NCI-H526 (cell line): ENCODE results near the gene TTC28.

Experiments
- DNase-seq, 2 experiments: peaks; one replicate each; lab custom pipeline; 2025; lab: John Stamatoyannopoulos, UW

Gene TTC28

DNA sequence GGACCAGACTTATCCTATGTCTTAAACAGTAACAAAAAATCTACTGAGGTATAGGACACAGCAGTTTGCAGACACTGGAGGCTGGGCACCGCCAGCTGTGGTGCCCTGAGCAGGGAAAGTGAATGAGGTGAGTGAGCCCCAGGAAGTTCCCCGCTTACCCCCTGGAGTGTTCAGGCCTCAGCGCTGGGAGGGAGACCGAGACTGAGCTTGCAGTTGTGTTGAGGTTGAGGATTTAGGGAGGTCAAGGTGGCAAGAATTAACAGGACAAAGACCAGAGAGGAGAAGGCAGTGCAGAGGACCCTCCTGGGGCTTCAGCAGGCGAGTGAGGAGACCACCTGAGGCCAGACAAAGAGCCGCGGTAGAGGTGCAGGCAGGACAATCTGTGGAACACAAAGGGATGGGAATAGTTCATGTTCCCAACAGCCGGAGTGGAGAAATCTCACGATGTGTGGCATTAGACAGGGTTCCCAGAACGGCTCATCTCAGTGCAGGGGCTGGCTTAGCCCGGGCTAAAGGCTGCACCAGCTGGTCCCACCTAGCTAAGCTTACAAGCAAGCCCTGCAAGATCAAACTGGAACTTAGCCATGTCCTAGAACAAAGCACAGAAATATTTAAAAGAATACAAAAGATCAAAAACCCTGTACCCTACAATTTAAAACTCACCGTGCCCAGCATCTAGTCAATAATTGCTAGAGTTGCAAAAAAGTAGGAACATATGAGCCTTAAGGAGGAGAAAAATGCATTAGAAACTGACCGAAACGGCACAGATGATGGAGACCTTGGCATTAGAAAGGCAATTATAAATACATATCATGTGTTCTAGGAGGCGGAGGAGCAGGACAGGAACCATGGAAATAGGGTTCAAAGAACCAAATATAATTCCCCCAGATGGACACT is 713.2 kb downstream of the TTC28 start:
- no peak for DNase-seq

DNA sequence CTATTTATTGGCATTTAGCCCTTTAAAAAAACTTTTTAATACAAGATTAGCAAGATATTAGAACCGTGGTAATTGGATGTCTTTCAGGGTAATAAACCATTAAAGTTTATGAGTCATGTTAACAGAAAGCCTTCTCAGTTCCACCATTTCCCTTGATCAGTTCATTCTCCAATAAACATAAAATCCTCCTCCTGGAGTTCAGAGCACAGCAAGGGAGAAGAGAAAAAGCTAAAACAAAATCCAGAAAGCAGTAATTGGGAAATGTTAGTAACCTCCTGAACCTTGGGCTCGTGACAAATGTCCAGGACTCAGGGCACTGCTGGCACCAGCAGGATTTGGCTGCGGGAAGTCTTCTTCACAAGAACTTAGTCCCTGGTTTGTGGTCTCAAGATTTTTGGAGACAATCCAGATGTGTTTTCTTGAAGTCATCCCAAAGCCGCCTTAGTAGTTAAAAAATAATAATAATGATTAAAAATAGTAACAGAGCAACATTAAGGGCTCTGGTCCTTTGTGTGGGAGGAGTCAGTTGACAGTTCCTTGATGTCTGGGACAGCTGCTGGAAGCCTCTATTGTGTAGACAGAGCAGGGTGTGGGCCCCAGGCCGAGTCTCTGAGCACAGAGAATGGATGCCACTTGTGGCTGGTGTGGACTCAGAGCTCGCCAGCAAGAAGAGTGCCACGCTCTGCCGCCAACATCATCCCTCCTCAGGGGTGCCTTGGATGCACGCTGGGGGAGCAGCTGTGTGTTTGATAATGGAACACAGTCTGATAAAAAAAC is 717.2 kb downstream of the TTC28 start:
- DNase-seq, result no peak

DNA sequence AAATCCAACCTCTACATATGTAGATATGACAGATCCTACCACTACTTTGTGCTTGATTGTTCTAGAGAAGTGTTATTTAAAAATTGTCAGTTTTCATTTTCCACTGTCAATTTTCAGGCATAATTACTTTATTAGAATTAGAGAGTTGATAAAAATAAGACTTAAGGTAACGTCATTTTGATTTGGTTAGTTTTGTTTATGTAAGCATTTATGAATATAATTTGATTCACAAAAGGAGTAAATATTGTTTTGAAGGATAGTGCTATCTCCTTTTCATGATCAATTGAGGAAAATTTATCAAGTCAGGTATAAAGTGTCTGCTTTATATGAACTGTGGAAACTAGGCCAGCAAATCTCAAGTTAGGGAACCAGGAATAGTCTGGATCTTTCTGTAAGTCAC is 718.0 kb downstream of the TTC28 start:
- DNase-seq, result no peak

DNA sequence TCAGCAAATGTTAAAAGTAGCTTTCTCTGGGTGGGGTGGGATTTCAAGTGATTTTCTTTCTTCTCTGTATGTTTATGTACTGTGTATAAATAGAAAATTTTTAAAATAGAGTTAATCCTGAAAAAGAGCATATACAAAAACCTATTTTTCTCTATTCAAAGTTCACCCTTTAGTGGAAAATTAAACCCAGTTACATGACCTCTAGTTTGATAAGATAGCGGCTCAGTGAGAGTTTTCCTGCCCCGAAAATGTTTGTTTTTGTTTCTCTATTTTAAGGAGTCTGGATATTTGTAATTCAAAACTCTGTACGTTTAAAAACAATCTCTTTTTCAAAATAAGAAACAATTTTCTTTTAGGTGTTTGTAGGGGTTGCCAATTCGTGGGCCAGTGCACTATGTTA is 718.5 kb downstream of the TTC28 start:
- no peak for DNase-seq

GRCh38 chr22:27959335-27960090 is 720.1 kb downstream of the TTC28 start:
- DNase-seq, result no peak

DNA sequence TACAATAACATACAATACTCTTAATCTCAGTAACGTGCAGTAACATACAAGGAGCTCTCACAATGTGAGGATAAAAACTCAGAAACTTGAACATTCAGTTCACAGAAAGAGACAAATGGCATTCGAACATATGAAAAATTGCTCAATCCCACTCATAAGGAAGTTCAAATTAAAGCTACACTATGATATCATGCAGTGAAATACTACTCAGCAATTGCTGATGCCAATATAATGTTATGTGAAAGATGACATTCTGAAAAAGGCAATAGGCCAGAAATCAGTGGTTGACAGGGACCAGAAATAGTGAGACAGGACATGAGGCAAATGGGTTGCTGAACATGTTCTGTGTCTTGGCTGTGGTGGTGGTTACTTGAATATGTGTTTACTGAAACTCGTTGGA is 726.9 kb downstream of the TTC28 start:
- DNase-seq, result no peak

- DNase-seq, result no peak
These were observed 727.5 kb downstream of the TTC28 start for GRCh38 chr22:27952091-27952490.

DNA sequence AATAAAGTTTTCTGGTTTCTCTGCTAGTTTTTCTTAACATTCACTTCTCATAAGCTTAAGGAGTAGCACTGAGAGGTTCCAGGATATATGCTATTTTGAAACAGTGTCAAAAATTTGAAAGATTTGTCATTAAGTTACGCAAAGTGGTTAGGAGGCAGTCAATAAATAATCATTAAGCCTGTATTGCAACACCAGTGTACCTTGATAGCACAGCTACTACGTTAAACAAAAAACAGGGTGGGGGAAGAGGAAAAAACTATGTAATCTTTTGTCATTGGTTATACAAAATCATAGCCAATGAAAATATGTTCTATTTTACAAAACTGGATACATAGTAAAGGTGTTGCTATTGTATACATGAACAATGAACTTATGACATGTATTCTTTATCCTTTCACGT is 730.2 kb downstream of the TTC28 start:
- DNase-seq, result no peak

GRCh38 chr22:27948569-27948968 is 731.1 kb downstream of the TTC28 start:
- DNase-seq, result no peak

- DNase-seq, result no peak
These were observed 732.2 kb downstream of the TTC28 start for GRCh38 chr22:27947448-27947847.

GRCh38 chr22:27941143-27941542 is 738.5 kb downstream of the TTC28 start:
- DNase-seq, result no peak

DNA sequence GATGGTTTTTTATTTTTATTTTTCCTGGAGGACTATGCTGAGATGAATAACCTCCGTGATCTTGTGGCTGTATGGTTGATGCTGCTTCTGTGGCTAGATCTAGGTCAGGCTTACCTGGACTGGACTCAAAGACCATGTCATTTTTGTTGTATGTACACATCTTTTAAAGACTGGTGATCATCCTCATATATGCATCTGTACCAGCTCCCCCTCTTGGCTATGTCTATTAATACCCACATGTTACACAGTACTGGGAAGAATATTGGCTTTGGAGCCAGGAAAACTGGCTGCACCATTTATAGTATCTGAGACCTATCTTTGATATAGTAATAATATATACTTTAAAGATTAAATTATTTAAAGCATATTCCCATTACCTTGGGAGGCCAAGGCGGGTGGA is 742.2 kb downstream of the TTC28 start:
- DNase-seq, result no peak

- no peak for DNase-seq
These were observed 743.7 kb downstream of the TTC28 start for GRCh38 chr22:27935897-27936296.

- DNase-seq, result no peak
These were observed 745.6 kb downstream of the TTC28 start for GRCh38 chr22:27934069-27934468.

DNA sequence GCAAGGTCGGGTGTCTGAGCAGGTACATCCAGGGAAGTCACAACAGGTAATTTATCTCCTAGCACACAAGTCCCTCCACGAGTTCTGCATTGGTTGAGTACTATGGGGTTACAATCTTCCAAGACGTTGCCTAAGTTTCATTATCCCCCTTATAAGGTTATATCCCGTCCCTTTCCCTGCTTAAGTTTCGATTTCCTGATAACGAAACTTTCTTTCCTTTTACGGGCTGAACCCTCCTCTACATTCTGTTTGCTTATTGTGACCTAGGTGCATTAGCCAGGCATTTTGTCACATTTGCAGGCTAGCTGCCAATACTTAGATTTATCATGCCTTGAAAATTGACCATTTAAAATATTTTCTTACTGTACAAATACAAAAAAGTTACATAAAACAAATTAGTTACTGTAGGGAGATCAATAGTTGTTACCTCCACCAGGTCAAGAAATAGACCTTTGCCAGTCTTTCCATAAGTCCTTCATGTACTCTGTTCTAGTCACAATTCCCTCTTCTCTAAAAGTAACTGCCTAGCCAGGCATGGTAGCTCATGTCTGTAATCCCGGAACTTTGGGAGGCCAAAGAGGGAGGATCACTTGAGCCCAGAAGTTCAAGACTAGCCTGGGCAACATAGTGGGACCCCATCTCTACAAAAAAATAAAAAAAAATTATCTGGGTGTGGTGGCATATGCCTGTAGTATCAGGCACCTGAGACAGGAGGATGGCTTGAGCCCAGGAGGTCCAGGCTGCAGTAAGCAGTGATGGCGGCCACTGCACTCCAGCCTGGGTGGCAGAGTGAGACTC is 746.3 kb downstream of the TTC28 start:
- DNase-seq, result no peak

DNA sequence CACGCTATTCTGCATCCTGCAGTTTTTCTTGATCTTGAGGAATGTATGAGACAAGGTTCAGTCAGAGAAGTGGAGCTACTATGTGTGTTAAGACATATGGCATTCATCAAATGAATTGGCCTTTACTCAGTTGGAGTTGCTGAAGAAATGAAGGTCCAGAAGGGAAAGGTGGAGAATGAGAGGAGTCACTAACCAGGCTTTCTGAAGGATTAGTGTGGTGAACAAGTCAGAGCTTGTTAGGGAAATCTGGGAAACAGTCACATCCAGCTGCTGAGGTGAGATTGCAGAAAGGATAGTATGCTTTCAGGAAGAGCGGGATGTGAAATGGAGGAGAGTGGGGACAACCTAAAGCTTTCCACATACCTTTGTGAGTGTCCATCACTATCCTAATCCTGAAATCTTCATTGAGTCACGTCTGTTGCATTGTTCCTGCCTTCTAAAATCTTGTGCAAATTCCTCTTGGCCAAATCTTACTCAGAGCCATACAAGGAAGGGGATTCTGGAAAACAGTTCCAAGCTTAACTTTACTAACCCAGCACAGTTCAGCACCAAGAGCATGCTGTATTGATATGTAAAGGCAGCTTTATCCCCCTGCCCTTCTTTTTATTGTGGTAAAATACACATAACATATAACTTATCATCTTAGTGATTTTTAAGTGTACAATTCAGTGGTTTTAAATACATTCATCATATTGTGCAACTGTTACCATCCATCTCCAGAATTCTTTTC is 749.1 kb downstream of the TTC28 start:
- DNase-seq, result peak in 1 of 2 experiments; percentile 3
